ENCODE measurements around the gene ARHGAP25. TPM values are rescaled to one million over a fixed set of nuclear protein-coding genes. Genes with fewer than 3 reads are reported as not detected.
A peak's percentile ranks its signal among the peaks of the same experiment; 100 is the strongest.

Gene ARHGAP25
- total RNA-seq, 4 donors from 2014 or later: 6.1 to 40.8 (median 11.7) TPM

- no peak for ATAC-seq (ENCODE audit: low FRiP score)
- TF ChIP-seq, protein P1, sequence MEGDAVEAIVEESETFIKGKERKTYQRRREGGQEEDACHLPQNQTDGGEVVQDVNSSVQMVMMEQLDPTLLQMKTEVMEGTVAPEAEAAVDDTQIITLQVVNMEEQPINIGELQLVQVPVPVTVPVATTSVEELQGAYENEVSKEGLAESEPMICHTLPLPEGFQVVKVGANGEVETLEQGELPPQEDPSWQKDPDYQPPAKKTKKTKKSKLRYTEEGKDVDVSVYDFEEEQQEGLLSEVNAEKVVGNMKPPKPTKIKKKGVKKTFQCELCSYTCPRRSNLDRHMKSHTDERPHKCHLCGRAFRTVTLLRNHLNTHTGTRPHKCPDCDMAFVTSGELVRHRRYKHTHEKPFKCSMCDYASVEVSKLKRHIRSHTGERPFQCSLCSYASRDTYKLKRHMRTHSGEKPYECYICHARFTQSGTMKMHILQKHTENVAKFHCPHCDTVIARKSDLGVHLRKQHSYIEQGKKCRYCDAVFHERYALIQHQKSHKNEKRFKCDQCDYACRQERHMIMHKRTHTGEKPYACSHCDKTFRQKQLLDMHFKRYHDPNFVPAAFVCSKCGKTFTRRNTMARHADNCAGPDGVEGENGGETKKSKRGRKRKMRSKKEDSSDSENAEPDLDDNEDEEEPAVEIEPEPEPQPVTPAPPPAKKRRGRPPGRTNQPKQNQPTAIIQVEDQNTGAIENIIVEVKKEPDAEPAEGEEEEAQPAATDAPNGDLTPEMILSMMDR (IDR thresholded peaks at IDR 0.05): no peak
- DNase-seq (ENCODE audit: low spot score): no peak
These were observed 77.6 kb downstream of the ARHGAP25 start for GRCh38 chr2:68812251-68812650.

DNA sequence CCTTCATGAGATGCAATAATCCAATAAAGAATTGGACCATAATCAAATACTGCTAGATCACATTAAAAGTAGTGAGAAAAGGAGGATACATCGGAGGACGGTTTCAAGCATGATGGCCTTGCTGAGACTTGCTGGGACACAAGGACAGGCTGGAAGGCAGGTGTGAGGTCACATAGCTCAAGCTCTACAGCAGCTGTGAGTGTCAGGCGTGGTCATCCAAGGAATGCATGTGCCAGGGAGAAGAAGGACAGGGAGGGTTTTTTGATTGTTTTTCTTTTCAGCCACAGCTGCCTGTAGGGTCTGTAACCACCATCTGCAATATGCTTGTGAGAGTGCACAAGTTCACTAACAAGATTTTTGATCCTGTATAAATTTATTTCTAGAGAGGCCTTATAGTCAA lies 79.0 kb downstream of the ARHGAP25 start:
- no peak for DNase-seq (ENCODE audit: low spot score)
- TF ChIP-seq, protein P1 (IDR thresholded peaks at IDR 0.05): no peak
- ATAC-seq (ENCODE audit: low FRiP score): no peak

DNA sequence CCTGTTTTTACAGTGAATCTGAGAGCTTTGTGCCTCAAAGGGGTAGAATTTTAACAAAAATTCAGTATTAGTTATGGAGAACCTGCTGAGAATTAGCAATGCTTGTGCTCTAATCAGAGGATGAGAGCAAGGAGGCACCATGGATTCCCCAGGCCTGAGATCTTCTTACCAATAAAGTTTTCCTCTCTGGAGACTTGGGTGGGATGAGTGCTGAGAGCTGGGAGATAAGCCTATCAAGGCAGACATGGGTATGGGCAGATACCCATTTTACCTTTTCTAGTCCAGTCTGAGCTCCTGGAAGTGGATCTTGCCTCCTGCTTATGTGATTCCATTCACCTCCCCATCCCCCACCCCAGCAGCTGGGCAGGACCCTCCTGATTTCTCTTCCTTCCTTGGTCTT lies 82.7 kb downstream of the ARHGAP25 start:
- no peak for DNase-seq (ENCODE audit: low spot score)
- TF ChIP-seq, protein P1 (IDR thresholded peaks at IDR 0.05): no peak
- ATAC-seq (ENCODE audit: low FRiP score): no peak

DNA sequence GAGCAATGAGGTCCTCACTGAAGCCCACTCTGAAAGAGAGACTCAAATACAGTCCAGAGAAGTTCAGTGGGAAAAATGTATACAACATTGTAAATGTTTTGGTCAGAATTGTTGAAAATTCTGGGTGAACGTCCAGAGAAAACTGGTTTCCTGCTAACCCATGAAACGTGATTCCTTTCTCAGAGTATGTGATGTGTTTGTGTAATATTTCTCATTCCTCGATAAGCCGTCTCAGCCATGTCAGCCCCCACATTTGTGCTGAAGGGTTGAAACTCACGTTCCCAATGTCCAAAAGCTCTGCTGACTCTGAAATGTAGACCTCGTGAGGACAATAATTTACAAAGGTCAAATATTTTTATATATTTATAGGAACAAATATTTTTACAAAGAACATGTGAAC lies 84.9 kb downstream of the ARHGAP25 start:
- TF ChIP-seq, protein P1 (IDR thresholded peaks at IDR 0.05): no peak
- peak; percentile 37 for ATAC-seq (ENCODE audit: low FRiP score)
- DNase-seq (ENCODE audit: low spot score): no peak

GRCh38 chr2:68822207-68822872 lies 87.7 kb downstream of the ARHGAP25 start:
- ATAC-seq (ENCODE audit: low FRiP score): no peak
- TF ChIP-seq, protein P1 (IDR thresholded peaks at IDR 0.05): no peak
- DNase-seq (ENCODE audit: low spot score): no peak

DNA sequence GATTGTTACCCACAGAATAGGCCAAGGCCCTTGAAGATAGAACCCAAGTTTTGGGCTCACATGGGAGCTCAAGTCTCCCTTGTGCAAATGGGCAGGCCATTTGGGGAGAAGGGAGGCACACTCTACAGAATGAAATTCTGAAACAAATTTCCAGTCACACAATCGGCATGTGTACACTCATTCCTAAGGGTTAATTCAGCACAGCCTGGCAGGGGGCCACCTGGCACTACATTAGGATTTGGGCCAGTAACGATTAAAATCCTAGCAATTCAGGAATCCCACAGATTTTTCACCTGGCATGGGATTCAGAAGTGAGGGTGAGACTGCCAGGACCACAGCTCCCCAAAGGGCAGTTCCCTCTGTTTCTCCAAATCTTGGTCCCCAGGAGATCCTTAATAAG lies 90.2 kb downstream of the ARHGAP25 start:
- no peak for ATAC-seq (ENCODE audit: low FRiP score)
- TF ChIP-seq, protein P1 (IDR thresholded peaks at IDR 0.05): no peak
- DNase-seq (ENCODE audit: low spot score): no peak

- TF ChIP-seq, protein P1 (IDR thresholded peaks at IDR 0.05): no peak
- DNase-seq (ENCODE audit: low spot score) (no peak), ATAC-seq (ENCODE audit: low FRiP score) (no peak)
These were observed 91.3 kb downstream of the ARHGAP25 start for GRCh38 chr2:68825866-68826265.

All from omental fat pad (tissue), 4 donors.